Measurements from ENCODE around the gene CHADL. TPM values are rescaled to one million over a fixed set of nuclear protein-coding genes. Genes with fewer than 3 reads are reported as not detected.

CHADL gene
- total and polyA plus RNA-seq, 9 of the 15 experiments (the other 6 are each of a cell fraction or from before 2014, with no cell fraction given), result not detected

- Histone ChIP-seq H3K9me1 (ENCODE audit: control insufficient read depth, insufficient read depth, low read length) (no peaks in the 10 kb centered on the region), H3K9ac (ENCODE audit: insufficient read depth in 1 of 2, low read depth in 2 of 2, low read length in 2 of 2) (no peak overlapping the region), H3K4me2 (ENCODE audit: insufficient read depth, low read length) (no peak overlapping the region), H2AFZ (ENCODE audit: low read depth, low read length) (no peak overlapping the region), H3K27ac (ENCODE audit: extremely low read depth, low read depth, low read length) (no peak overlapping the region), H3K9me3 (replicated peaks; ENCODE audit: control insufficient read depth, insufficient read depth, low read depth, low read length) (no peaks in the 10 kb centered on the region), H3K79me2 (ENCODE audit: control insufficient read depth, insufficient read depth, low read length) (0 out of 3 replicates have a peak, but pooled peaks cover 2% of the 10 kb centered on the region), H3K4me1 (replicated peaks in 1 of 2; ENCODE audit: control insufficient read depth in 2 of 2, insufficient read depth in 2 of 2, low read length in 2 of 2) (no peaks in the 10 kb centered on the region), H4K20me1 (replicated peaks; ENCODE audit: control insufficient read depth, insufficient read depth, low read length) (no peaks in the 10 kb centered on the region), H3K4me3 (no peak overlapping the region), H3K36me3 (ENCODE audit: control insufficient read depth, insufficient read depth, low read length) (peaks cover 72% of the 10 kb centered on the region), H3K27me3 (ENCODE audit: control insufficient read depth in 2 of 2, insufficient read depth in 2 of 2, low read length in 2 of 2) (no peaks in the 10 kb centered on the region)
- CTCF ChIA-PET (ENCODE audit: low intra/inter-chr PET ratio), result no interaction called here
- DNase-seq (ENCODE audit: extremely low read depth in 1 of 4, low spot score in 3 of 4) (no peak), FAIRE-seq (no peak), ATAC-seq (no peak)
- WGBS (ENCODE audit: insufficient coverage, low coverage, missing lambda C conversion rate), result 94% methylated on average over 7 of the region's 7 CpGs
- no TSS peak for BruUV-seq (replicated peaks)
- TF ChIP-seq ZNF699 (CRISPR knock-in tag; IDR thresholded peaks at IDR 0.05; ENCODE audit: insufficient replicate concordance), result no peak
- TF ChIP-seq CHAMP1 (IDR thresholded peaks at IDR 0.05), result no peak
- TF ChIP-seq PHB2 (IDR thresholded peaks at IDR 0.05; ENCODE audit: low read depth), result no peak
- no peak for TF ChIP-seq SNAPC5 (CRISPR knock-in tag; IDR thresholded peaks at IDR 0.05)
- no peak for TF ChIP-seq ZNF740 (CRISPR knock-in tag; IDR thresholded peaks at IDR 0.05)
- no peak for TF ChIP-seq ZNF740 (tag; IDR thresholded peaks at IDR 0.05)
- TF ChIP-seq MED1 (CRISPR knock-in tag; IDR thresholded peaks at IDR 0.05; ENCODE audit: borderline replicate concordance), result no peak
- TF ChIP-seq MLLT1 (IDR thresholded peaks at IDR 0.05), result no peak
- POLR2A ChIA-PET, result no interaction called here
- intact Hi-C loops (cut with micrococcal nuclease), result no loop called here
- in situ Hi-C loops (cut with MboI), result no loop called here
These were observed 32.4 kb upstream of the CHADL start for GRCh38 chr22:41273128-41273527.
